Erythroblast (primary cell): ENCODE results near the gene MRPL27.

Source experiments
- GATA1 ChIP-seq: IDR thresholded peaks from 2 replicates; pipeline ENCODE4 v1.6.1; 2011; ENCODE audit warnings: low read depth, mild to moderate bottlenecking, control low read depth, low read length, moderate library complexity
- POLR2A ChIP-seq: IDR thresholded peaks from 2 replicates; pipeline ENCODE4 v1.6.1; 2011; ENCODE audit warnings: mild to moderate bottlenecking, low read length

- TF ChIP-seq POLR2A (no peak), GATA1 (no peak)
These were observed 9.9 kb upstream of the MRPL27 start for GRCh38 chr17:50382931-50383330.
